Hematopoietic multipotent progenitor cell treated with erythropoietin and hydrocortisone succinate and interleukin-3 and kit ligand, for 8 days (in vitro differentiated cells): Measurements from ENCODE around the gene LRRN4.

Experiments used
- DNase-seq: peaks from one replicate; pipeline ENCODE4 v3.0.0-alpha.2; 2015

The LRRN4 gene

DNA sequence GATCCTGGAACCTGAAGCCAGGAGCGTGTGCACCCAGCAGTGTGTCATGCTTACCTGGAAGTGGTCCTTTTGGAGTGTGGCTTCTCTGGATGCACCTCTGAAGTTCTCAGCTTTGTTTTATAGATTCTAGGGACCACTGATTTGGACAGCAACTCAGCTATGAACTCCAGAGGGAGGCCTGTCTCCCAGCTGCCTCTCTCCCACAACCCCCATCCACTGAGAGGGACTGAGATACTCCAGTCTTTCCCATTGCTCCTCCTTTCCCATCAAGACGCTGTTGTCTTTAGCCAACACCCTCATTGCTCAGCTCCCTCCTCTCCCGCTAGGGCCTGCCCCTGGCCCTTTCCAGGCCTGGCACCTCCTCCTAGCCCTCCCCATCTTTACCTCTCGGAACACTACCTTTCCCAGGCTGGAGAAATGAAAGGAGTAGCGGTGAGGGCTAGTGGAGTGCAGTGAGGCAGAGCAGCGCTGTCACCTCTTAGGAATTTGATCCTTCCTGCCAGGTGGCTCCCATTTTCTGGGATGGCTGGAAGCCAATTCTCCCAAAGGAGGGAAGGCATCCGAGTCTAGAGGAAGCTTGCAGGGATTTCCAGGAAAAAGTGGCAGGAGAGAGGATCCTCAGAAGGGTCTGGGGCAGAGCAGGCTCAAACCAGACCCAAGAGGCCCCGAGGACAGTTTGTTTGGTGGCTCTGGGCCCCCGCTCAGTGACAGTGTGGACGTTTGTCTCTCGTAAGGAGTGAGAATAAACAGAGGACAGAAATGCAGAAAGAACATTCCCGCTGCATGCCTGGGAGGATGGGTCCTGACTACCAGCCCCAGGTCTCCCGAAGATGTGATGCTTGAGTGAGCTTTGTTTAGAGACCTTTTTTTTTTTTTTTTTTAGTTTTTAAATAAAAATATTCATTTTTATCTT lies at the start of gene LRRN4:
TSS of gene LRRN4 (minus strand) at position 285 of the 913 bp plus-strand sequence. CDS start 1,261 bp downstream, outside the sequence.
- no peak for DNase-seq

- no peak for DNase-seq
Observed at GRCh38 chr20:6103301-6103700, 49.4 kb upstream of the LRRN4 start.

- no peak for DNase-seq
Observed at GRCh38 chr20:6101346-6101745, 47.5 kb upstream of the LRRN4 start.

GRCh38 chr20:6100246-6100645 lies 46.4 kb upstream of the LRRN4 start:
- no peak for DNase-seq

- no peak for DNase-seq
Observed at GRCh38 chr20:6099819-6100218, 46.0 kb upstream of the LRRN4 start.

DNA sequence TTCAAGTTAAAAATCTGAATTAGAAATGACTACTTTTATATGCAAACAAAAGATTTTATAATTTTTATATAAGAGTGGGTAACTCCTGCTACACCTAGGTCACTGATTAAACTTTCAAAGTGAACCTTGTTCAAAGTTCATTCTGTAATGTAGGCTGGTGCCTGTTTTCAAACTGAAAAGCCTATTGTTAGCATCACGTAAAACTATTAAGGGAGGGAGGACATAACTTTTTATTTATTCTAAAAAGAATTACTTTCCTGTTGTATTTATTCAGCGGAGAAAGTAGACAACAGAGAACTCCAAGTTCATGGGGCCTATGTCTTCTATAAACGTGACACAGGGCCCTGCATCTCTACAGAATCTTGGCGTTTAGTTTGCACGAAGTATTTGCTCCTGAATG lies 41.5 kb upstream of the LRRN4 start:
- DNase-seq = no peak

- no peak for DNase-seq
Observed at GRCh38 chr20:6094565-6094964, 40.7 kb upstream of the LRRN4 start.

DNA sequence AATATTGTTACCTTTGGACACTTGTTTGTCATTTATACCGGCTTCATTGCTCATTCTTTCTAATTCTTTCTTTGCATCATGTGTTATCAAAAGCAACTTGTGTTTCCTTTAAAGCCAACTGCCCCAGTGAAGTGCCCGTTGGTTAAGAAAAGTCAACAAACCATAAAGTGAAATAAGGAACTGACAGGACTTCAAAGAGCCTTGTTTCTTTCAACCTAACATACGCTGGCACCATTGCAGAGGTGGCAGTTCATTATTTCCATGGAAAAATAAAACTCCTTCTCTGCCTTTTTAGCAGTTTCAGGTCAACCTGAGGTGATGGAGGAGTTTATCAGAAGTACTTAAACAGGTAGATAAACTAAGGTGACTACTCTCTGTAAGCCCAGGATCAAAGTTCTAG lies 40.2 kb upstream of the LRRN4 start:
- no peak for DNase-seq

DNA sequence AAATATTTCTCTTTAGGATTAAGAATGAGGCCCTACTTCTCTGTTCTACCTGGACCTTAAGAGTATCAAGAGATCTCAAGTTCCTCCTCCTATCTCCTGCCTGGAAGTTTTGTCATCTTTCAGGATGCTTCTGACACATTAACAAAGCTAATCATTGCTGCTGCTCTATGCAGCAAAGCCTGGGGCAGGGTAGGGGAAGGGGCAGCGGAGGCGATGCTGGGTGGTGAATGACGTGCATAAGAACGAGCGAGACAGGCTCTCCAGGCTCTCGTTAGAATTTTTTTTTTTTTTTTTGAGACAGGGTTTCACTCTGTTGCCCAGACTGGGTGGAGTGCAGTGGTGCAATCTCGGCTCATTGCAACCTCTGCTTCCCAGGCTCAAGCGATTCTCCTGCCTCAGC lies 37.8 kb upstream of the LRRN4 start:
- no peak for DNase-seq

DNA sequence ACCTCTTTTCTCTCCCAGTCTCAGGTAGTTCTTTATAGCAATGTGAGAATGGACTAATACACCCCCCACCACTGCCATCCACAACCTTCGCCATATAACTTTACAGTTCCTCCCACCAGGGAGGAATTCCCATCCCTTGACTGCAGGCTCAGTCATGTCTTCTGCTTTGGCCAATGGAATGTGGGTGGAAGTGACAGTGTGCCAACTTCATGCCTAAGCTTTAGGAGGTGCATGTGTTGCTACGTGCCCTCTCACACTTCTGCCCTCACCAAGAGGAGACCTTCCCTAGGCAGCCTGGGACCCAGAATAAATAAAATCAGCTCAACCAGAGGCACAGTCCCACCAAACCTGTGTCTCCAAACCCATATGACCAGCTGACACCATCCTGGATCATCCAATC lies 33.0 kb upstream of the LRRN4 start:
- DNase-seq = no peak

DNA sequence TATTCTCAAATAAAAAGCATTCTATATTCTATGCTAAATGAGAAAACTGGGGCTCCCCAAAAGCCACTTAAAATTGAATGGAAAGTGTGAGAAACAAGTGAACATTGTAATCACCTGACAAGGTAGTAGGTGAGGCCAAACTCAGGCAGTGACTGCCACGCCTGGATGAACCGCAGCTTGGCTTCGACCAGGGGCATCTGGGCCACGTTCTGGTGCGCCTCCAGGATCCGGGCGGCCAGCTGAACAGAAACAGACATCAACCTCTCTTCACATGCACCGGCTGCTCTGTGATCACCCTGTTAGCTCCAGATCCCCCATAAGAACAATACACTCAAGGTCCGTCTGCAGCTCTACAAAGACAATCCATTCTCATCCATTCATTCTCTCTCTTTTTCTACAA lies 30.1 kb upstream of the LRRN4 start:
- no peak for DNase-seq

- DNase-seq = no peak
Observed at GRCh38 chr20:6081236-6081635, 27.4 kb upstream of the LRRN4 start.

DNA sequence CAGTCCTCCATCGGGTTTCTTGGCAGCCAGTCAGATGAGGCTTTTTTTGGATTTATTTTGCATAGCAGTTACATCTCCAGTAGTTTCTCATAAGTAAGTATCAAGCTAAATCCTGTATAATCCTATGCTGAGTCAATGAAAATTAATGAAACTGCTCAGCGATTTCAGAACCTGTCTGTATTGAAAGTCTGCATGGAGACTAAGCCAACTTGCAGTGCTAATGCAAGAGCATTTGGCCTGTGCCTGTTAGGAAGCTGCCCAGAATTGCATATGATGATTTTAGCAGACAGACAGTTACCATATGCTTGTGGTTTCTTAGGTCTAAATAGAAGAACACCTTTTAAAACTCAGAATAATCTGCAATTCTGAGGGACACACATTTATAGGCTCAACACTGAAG lies 25.2 kb upstream of the LRRN4 start:
- no peak for DNase-seq

GRCh38 chr20:6075428-6076219 lies 21.8 kb upstream of the LRRN4 start:
- DNase-seq = peak; percentile 59

- no peak for DNase-seq
Observed at GRCh38 chr20:6074784-6075183, 20.9 kb upstream of the LRRN4 start.

- DNase-seq = peak; percentile 72
Observed at GRCh38 chr20:6074145-6074561, 20.3 kb upstream of the LRRN4 start.

- DNase-seq = no peak
Observed at GRCh38 chr20:6070829-6071695, 17.2 kb upstream of the LRRN4 start.

GRCh38 chr20:6069669-6070068 lies 15.8 kb upstream of the LRRN4 start:
- DNase-seq = no peak

DNA sequence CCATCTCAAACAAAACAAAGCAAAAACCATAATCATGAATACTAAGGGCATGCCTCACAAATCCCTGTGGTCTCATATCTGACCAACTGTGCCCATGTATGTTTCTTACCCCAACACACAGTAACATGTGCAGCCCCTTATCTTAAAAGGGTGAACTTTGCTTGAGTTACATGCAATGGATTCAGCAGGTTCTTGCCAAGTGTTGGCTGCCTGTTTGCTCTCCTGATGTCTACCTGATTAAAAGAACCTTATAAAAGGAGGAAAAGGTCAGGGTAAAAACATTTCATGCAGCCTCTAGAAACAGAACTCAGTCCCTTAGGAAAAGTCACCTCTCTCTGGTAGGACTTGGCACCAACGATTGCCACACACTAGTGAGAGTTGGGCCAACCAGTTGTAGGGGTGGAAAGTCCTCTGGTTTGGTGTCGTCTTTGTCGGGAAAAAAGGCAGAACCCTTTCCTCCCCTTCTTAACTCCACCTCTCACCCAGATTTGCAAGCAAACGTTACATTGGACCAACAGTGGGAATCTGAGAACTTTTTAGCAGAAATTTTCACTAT lies 14.0 kb upstream of the LRRN4 start:
- no peak for DNase-seq

DNA sequence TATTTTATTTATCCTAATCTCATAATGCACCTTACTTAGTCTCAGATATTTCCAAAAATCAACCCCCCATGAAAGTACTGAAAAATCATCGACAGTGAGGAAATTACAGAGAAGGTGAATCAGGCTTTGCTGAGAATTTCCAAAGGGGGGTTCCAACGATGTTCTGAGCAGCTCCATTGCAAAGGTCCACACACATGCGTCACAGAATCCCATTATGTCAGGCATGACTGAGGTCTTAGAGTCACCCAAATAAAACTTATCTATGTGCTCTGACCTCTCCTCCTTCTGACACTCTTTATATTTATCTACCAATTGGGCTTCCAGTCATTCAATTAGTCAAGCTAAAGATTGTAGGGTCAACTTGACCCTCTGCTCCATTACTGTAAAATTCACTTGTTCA lies 12.7 kb upstream of the LRRN4 start:
- no peak for DNase-seq

DNA sequence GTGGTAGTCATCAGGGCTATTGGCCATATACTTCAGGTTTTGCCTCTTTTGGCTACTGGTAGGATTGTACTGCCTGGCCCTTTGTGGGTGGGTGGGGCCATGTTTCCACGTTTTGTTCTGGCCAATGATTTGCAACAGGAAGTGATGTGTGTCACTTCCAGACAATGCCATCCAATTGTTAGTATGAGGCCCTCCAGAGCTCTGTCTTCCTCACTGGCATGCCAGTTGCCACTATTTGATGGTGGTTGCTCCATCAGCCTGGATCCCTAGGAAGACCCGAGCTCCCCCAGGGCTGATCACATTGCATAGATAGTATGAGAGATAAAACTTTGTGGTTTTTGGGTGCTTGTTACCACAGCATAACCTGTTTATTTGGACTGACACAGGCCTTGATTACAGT lies 7.7 kb upstream of the LRRN4 start:
- no peak for DNase-seq

DNA sequence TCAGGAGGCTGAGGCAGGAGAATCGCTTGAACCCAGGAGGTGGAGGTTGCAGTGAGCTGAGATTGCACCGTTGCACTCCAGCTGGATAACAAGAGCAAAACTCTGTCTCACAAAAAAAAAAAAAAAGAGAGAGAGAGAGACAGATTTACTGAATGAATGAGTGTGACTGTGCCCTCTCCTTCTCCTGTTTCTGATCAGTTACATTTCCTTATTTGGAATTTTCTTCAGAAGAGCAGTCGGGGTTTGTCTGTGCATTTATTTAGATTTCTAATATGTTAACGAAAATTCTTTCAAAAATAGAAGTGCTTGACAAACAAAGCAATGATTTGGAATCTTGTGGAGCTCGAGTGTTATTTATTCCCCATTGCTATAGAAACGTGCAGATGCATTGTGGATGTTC lies 6.4 kb upstream of the LRRN4 start:
- DNase-seq = no peak
